ENCODE results near the gene DDX19B.

GRCh38 chr16:70298988-70299938 lies at the start of gene DDX19B:
- TF ChIP-seq, protein P1, sequence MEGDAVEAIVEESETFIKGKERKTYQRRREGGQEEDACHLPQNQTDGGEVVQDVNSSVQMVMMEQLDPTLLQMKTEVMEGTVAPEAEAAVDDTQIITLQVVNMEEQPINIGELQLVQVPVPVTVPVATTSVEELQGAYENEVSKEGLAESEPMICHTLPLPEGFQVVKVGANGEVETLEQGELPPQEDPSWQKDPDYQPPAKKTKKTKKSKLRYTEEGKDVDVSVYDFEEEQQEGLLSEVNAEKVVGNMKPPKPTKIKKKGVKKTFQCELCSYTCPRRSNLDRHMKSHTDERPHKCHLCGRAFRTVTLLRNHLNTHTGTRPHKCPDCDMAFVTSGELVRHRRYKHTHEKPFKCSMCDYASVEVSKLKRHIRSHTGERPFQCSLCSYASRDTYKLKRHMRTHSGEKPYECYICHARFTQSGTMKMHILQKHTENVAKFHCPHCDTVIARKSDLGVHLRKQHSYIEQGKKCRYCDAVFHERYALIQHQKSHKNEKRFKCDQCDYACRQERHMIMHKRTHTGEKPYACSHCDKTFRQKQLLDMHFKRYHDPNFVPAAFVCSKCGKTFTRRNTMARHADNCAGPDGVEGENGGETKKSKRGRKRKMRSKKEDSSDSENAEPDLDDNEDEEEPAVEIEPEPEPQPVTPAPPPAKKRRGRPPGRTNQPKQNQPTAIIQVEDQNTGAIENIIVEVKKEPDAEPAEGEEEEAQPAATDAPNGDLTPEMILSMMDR (IDR thresholded peaks at IDR 0.05), result no peak
- no peak for TF ChIP-seq EZH2 (IDR thresholded peaks at IDR 0.05)

All from neural progenitor cell (in vitro differentiated cells).